ENCODE results near the gene GPR137.
"Not testable (repeated sequence)": the region's sequence is repeated elsewhere in the genome, so short reads cannot be mapped to it uniquely, and the experiment has no call there.

Gene GPR137

DNA sequence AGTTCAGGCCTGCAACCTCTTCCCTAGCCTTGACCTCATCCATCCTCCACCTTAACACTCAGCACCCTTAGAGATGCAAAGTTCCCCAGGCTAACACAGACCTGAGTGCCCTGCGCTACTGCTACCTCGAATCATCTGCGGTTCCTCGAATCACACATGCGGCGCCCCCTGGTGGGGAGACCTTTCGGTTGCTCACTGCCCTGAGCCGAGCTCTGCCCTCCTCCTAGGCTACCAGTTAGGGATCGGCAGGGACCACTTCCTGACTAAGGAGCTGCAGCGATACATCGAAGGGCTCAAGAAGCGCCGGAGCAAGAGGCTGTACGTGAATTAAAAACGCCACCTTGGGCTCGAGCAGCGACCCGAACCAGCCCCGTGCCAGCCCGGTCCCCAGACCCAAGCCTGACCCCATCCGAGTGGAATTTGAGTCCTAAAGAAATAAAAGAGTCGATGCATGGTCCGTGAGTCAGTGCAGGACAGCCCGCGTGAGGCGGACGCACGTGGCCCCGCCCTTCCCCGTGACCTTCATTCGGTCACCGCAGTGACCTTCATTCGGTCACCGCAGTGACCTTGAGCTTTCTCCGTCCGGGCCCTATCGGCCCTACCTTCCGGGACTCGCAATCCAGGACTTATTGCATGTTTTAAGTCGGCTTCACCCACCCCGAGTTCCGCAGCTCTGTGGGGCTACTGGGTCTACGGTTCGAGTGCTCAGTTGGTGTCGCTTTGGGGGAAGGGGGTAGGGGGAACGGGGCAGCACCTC, 18.8 kb downstream of the GPR137 start:
- DNase-seq (ENCODE audit: low read depth) = peak; percentile 96

DNA sequence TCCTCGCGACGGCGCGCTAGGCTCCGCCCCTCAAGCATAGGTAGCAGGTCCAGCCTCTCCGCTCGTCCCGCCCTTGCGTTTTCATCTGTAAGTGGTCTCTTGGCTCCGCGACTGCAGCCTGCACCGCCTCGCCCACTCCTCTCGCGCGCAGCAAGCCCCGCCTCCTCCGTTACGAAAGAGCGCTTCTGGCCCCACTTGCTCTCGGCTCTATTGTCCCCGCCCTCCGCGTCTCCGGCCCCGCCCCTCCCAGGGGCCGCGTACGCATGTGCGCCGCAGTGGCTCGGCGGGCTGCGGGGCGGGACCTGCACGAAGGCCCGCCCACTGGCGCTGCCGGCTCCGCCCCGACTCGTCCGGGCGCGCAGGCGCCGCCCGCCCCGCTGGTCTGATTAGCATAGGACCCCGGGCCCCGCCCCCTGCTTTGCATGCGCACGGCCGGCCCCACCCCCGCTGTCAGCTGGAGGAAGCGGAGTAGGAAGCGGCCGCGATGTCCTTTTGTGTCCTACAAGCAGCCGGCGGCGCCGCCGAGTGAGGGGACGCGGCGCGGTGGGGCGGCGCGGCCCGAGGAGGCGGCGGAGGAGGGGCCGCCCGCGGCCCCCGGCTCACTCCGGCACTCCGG, 19.5 kb downstream of the GPR137 start, which contains the start of gene ESRRA:
ESRRA (plus strand) TSS at position 450 of the 616 bp plus-strand sequence. CDS start 1,656 bp downstream, outside the sequence.
- DNase-seq (ENCODE audit: low read depth) = peak; percentile 98

DNA sequence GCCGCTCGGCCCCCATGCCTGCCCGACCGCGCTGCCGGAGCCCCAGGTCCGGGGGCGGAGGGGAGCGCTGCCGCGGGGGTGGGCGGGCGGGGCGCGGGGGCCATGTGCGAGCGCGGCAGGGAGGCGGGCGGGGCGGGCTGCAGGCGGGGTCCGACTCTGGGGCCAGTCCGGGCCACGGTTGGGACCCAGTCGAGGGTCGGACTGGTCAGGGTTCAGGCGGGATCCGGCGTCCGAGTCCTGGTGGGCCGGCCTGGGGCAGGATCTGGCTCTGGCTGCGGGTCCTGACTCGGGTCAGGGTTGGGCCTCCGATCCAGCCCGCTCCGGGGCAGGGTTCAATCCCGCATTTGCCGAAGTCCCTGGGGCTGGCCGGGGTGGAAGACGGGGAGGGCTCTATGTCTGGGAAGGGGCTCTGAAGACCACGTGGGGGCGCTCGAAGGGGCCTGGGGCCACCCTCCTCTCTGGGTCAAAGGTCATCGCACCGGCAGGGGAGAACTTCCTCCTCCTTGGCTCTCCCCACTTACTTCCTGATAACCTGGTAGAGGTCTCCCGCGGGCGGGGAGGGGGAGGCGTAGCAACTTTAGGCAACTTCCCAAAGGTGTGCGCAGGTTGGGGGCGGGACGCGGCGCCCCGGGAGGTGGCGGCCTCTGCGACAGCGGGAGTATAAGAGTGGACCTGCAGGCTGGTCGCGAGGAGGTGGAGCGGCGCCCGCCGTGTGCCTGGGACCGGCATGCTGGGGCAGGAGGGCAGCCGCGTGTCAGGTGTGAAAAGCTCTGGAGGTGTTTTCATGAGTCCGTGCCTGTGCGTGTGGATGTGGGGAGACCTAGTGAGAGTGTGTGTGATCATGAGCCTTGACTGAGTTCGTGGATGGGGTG, 20.3 kb downstream of the GPR137 start:
- DNase-seq (ENCODE audit: low read depth) = no peak

DNA sequence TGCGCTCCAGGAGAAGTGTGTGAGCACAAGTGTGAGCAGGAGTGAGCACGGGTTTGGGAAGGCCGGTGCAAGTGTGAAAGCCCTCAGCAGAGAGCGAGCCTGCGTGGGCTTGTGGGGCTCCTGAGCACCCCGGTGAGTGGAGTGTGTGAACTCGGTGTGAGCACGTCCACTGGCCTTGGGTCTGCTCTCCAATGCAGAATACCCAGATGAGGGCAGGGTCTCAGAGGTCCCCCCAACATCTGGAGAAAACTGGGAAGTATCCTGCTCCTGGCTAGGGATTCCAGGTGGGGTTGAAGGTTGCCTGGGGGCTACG, 20.9 kb downstream of the GPR137 start:
- DNase-seq (ENCODE audit: low read depth) = no peak

DNA sequence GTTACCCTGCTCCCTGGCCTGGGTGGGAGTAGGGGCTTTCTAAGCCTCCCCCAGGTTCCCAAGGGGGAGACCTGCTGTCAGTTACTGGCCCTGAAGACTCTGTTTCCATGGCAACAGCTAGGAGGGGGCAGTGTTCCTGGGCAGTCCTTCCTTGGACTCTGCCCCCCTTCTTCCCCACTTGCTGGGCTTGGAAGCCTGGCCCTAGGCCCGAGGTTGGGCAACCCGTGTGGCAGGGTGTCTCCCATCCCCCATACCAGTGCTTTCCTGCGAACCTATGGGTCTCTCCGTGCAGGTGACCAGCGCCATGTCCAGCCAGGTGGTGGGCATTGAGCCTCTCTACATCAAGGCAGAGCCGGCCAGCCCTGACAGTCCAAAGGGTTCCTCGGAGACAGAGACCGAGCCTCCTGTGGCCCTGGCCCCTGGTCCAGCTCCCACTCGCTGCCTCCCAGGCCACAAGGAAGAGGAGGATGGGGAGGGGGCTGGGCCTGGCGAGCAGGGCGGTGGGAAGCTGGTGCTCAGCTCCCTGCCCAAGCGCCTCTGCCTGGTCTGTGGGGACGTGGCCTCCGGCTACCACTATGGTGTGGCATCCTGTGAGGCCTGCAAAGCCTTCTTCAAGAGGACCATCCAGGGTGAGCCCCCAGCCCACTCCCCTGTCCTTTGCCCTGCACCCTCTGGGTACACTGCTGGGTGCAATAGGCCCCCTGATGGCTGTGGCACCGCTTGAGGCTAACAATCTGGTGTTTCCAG, 21.4 kb downstream of the GPR137 start:
- DNase-seq (ENCODE audit: low read depth) = no peak

DNA sequence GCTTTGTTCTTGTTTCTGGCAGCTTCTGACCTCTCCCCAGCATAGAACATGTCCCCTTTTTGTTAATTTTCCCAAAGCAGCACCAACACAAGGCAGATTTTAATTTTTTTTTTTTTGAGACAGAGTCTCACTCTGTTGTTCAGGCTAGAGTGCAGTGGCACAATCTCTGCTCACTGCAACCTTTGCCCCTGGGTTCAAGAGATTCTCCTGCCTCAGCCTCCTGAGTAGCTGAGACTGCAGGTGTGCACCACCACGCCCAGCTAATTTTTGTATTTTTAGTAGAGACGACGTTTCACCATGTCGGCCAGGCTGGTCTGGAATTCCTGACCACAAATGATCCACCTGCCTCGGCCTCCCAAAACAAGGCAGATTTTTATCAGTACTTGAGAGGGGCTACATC, 22.1 kb downstream of the GPR137 start:
- not testable (repeated sequence) for DNase-seq (ENCODE audit: low read depth)

DNA sequence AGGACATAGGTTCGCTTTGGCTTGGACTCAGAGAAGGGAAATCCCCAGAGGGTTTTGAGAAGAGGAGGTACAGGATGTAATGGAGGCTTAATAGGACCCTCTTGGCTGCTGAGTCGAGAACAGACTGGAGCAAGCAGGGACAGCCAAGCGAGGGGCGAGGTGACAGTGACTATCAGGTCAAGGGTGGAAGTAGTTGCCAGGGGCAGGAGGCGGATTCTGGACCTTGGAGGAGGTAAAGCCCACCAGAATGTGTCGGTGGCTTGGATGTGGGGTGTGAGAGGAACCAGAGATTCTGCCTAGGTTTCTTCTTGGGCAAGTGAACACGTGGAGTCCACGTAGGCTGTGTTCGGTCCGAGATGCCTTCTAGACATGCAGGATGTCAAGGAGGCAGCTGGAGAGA, 27.3 kb downstream of the GPR137 start:
- no peak for DNase-seq (ENCODE audit: low read depth)

DNA sequence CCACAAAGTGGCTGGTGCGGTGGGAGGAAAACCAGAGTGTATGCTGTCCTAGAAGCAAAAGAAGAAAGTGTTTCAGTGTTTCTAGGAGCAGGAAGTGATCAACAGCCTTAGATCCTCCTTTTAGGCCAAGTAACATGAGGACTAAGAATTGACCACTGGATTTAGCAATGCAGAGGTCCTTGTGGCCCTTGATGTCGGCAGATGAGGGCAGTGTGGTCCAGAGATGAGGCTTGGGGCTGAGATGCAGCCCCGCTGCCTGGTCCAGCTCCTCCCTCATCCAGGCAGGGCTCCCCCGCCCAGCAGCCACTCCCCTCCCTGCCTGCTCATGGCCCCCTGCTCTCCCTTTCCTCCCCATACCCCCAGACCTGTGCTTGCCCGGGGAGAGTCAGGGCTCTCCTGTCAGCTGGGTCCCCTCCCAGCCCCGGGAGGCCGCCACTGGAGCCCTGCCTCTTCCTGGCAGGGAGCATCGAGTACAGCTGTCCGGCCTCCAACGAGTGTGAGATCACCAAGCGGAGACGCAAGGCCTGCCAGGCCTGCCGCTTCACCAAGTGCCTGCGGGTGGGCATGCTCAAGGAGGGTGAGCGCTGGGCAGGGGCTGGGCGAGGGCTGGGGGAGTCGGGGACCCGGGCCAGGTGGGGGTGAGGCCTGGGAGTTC, 28.0 kb downstream of the GPR137 start:
- no peak for DNase-seq (ENCODE audit: low read depth)

DNA sequence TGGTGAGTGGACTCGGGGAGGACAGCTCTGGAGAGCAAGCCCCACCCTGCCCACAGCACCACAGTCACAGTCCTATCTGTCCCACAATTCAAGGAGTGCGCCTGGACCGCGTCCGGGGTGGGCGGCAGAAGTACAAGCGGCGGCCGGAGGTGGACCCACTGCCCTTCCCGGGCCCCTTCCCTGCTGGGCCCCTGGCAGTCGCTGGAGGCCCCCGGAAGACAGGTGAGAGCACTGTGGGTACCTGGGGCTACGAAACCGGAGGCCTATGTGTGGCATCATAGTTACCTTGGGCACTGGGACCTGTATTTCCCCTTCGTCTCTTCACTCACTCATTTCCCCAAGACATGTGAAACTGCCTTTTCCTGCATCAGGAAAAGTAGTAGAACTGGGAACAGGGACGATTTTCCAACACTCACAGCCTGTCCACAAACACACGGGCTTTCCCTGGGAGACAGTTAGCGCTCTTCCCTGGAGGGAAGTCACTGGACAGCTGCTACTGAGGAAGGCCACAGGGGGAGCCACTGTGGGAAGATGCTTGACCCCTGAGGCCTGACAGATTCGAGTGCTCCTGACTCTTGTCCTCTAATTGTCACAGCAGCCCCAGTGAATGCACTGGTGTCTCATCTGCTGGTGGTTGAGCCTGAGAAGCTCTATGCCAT, 28.6 kb downstream of the GPR137 start:
- DNase-seq (ENCODE audit: low read depth) = no peak

DNA sequence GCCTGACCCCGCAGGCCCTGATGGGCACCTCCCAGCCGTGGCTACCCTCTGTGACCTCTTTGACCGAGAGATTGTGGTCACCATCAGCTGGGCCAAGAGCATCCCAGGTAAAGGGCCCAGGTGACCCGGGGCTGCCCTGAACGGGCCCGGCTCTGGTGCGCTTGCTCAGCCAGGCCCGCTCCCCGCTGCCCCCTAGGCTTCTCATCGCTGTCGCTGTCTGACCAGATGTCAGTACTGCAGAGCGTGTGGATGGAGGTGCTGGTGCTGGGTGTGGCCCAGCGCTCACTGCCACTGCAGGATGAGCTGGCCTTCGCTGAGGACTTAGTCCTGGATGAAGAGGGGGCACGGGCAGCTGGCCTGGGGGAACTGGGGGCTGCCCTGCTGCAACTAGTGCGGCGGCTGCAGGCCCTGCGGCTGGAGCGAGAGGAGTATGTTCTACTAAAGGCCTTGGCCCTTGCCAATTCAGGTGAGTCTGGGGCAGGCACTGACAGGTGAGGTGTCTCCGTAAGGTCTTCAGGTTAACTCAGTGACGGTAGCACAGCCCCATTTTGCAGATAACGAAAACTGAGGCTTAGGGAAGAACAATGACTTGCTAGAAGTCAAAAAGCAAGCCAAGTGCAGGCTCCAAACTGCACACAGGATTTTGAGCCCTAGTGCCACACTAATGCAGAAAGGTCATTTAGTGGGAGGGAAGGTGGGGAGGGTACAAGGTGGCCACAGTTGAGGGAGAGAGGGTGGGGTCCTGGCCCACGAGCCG, 29.3 kb downstream of the GPR137 start:
- no peak for DNase-seq (ENCODE audit: low read depth)

DNA sequence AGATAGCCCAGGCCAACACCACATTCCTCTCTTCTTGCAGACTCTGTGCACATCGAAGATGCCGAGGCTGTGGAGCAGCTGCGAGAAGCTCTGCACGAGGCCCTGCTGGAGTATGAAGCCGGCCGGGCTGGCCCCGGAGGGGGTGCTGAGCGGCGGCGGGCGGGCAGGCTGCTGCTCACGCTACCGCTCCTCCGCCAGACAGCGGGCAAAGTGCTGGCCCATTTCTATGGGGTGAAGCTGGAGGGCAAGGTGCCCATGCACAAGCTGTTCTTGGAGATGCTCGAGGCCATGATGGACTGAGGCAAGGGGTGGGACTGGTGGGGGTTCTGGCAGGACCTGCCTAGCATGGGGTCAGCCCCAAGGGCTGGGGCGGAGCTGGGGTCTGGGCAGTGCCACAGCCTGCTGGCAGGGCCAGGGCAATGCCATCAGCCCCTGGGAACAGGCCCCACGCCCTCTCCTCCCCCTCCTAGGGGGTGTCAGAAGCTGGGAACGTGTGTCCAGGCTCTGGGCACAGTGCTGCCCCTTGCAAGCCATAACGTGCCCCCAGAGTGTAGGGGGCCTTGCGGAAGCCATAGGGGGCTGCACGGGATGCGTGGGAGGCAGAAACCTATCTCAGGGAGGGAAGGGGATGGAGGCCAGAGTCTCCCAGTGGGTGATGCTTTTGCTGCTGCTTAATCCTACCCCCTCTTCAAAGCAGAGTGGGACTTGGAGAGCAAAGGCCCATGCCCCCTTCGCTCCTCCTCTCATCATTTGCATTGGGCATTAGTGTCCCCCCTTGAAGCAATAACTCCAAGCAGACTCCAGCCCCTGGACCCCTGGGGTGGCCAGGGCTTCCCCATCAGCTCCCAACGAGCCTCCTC, 30.2 kb downstream of the GPR137 start:
- DNase-seq (ENCODE audit: low read depth) = not testable (repeated sequence)

DNA sequence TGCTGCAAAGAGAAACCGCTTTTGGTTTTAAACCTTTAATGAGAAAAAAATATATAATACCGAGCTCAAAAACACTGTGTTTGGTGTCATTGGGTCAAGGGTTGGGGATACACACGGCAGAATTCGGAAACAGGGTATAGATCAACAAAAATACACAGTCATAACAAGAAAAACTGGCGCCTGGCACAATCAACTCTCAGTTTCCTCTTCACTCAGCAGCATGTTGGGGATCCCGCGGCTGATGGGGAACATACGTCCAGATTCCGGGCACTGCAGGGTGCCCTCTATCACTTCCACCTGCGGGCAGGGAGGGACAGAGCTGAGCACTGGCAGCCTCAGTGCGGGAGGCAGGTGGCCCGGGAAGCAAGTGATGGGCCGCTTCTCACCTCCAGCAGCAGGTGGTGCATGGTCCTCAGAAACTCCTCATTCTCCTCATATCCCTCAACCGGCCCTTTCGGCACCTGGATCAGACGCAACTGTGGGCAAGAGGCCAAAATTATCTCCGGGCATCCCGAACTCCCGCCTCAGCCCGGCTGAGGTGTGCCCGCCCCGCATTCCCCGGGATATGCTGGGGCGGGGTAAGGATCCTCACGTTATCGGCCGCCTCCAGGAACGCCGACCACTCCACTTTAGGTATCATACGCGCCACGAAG, 31.1 kb downstream of the GPR137 start:
- no peak for DNase-seq (ENCODE audit: low read depth)

DNA sequence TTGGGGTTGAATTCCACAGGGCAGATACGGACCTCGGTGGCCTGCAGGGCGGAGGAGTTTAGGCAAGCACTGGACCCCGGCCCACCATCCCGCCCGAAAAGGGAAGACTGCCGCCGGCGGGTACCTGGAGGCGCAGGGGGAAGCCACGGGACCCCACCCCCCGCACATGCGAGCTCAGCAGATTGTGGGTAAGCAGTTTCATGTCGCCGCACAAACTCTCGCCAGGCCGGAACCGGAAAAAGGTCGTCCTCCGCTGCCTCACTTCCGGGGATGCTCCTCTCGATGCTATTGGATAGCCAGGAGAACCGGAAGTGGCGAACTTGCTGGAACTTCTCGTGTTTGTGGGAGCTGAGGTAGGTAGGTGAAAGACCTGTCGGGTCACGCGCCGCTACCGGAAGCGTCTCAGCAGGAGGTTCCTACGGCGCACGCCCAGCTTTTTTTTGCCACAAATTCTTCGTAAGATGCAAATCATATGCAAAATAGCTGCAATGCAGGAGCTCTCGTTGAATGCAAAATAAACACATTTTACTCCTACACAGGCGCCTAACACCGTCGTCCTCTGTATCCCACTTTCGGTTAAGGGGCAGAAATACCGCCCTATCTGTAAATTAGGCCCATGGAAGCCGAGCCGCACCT, 31.8 kb downstream of the GPR137 start, which contains the start of gene TRMT112:
TRMT112 (minus strand) TSS at position 235 of the 636 bp plus-strand sequence; CDS start at position 202, 33 bp downstream.
- peak; percentile 93 for DNase-seq (ENCODE audit: low read depth)

DNA sequence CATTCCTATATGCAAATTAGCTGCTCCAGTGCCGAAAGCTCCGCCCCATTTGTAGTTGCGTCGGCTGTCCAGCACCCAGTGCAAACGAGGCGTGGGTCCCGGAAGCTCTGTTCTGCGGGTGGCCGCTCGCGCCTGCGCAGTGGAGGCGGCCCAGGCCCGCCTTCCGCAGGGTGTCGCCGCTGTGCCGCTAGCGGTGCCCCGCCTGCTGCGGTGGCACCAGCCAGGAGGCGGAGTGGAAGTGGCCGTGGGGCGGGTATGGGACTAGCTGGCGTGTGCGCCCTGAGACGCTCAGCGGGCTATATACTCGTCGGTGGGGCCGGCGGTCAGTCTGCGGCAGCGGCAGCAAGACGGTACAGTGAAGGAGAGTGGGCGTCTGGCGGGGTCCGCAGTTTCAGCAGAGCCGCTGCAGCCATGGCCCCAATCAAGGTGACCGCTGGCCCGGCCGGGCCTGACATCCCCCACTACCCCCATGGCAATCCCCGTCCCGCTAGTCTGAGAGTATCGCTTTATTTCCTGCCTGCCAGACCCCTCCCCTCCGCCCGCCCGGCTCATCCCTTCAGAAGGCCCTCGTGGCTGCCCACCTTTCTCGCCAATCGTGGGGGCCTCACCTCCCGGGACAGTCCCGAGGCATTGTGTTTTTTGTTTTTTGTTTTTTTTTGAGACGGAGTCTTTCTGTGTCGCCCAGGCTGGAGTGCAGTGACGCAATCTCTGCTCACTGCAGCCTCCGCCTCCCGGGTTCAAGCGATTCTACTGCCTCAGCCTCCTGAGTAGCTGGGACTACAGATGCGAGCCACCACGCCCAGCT, 32.5 kb downstream of the GPR137 start, which contains the start of gene PRDX5:
PRDX5 (plus strand) TSS at position 161 of the 805 bp plus-strand sequence; CDS start at position 256, 95 bp downstream.
- DNase-seq (ENCODE audit: low read depth) = peak; percentile 79

DNA sequence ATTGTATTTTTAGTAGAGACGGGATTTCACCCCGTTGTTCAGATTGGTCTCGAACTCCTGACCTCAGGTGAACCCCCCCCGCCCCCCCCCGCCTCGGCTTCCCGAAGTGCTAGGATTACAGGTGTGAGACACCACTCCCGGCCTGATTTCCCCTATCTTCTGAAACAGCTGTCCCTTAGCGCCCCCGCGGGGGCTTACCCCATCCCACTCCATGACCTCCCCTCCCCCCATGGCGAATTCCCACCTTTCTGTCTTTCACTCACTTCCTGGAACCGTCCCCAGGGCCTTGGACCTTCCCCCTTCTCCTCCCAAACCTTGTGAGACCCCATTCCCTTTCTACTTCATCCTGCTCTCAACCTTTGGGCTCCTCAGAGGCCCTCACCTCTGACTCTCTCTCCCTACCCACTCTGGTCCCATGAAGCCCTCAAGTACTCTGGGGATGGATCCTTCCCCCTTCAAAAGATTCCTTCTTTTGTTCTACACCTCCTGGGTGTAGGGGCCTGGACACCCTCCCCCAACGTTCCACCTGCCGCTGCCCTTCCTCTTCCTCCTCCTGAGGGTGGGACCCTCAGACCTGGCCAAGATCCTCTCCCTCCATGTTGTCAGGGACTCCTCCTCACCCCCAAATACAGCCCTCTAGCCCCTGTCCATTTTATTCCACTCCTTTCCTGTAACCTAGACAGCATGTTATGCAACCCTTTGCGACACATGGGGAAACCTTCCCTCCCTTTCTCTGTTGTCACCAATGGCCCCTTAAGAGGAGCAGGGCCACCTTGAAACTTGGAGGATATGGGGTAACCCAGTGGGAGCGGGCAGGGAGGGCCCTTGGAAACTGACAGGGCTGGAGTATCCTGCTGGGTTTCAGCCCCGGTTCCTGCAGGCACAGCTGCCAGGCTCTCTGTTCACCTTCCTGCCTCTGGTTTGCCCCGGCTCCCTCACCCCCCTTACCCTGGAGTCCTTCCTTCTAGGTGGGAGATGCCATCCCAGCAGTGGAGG, 33.4 kb downstream of the GPR137 start:
- no peak for DNase-seq (ENCODE audit: low read depth)

DNA sequence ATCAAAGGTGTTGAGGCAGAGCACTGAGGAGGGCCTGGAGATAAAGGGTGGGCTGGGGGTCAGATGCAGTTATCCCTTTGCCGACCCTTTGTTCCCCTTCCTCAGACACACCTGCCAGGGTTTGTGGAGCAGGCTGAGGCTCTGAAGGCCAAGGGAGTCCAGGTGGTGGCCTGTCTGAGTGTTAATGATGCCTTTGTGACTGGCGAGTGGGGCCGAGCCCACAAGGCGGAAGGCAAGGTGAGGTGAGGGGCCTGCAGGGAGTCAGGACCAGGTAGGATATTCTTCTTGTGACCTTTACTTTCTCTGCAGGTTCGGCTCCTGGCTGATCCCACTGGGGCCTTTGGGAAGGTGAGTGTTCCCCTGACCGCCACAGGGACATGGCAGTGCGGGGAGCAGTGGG, 34.9 kb downstream of the GPR137 start:
- no peak for DNase-seq (ENCODE audit: low read depth)
